HG03439 (cell line): ENCODE measurements around the gene STK32C.
"Not testable (repeated sequence)": the region's sequence is repeated elsewhere in the genome, so short reads cannot be mapped to it uniquely, and the experiment has no call there.

Experiments used
- ATAC-seq: cut with Tn5 transposase; IDR thresholded peaks from one replicate; pipeline ENCODE4 v1.9.1; 2021; ENCODE audit warnings: mild to moderate bottlenecking, moderate library complexity; ENCODE audit not compliant: unreplicated experiment

STK32C gene

DNA sequence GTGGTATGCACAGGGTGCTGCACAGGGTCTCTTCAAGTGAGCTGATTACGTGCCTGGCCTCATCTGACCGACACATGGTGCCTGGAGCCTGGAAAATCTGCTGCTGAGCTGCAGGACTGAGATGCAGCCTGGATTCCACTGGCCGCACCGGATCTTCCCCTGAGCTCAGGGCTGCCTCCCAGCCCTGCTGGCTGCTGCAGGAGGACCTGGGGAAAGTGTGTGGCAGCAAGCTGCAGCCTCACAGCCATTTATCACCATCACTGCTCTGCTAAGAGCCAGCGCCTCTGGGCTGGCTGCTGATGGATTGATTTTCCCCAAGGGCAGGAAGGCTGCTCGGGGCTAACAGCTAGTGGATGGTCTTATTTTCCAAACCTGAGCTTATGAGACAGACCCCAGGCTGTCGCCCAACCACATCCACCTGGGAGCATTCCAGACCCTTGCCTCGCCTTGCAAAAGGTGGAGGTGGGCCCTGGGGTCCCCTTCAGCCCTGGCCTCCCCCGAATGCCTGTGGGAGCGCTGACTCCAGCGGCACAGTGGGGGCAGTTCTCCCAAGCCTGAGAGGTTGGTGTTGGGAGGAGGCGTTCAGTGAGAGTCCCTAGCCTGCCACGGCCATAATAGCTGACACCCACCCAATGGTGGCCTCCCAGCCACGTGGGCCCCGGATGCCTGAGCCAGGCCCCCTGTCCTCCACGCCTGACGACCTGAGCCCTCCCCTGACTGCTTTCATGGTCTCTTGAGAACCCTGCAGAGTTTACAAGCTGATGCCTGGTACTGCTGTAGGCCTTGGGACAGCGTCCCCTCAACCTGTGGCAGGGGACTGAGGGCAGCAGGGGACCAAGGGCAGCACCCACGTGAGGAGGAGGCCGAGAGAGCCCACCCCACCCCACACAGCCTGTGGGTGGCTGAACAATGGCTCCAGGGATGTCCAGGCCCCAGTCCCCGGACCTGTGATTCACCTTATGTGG, 38.2 kb downstream of the STK32C start:
- ATAC-seq = no peak

DNA sequence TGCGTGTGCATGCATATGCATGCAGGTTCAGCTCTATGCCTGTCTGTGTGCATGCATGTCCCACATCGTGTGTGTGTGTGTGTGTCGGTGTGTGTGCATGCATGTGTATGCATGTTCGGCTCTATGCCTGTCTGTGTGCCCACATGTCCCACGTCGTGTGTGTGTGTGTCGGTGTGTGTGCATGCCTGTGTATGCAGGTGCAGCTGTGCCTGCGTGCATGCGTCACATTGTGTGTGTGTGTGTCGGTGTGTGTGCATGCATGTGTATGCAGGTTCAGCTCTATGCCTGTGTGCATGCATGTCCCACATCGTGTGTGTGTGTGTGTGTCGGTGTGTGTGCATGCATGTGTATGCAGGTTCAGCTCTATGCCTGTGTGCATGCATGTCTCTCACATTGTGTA, 39.8 kb downstream of the STK32C start:
- not testable (repeated sequence) for ATAC-seq

DNA sequence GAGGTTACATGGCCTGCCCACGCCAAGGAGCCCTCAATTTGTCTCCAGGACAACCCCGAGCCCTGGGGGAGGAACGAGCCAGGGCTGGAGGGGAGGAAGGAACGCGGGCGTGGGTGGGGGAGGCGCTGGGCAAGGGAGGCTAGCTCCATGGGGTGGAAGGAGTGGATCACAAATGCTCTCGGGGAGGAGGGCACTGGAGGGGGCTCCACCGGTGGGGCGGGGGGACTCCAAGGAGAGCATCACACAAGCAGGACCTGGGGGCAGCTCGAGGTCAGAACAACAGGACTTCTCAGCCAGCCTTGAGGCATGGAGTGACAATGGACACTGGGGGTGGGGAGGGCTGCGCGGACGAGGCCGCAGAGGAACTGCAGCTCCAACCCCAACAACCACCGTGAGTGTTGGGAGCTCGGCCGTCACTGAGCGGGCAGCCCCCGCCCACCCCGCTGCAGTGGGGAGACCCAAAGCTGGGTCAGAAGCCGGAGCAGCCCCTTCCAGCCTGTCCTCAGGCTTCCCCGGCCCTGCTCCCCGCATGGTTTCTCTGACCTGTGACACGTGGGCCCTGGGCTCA, 41.1 kb downstream of the STK32C start:
- no peak for ATAC-seq

DNA sequence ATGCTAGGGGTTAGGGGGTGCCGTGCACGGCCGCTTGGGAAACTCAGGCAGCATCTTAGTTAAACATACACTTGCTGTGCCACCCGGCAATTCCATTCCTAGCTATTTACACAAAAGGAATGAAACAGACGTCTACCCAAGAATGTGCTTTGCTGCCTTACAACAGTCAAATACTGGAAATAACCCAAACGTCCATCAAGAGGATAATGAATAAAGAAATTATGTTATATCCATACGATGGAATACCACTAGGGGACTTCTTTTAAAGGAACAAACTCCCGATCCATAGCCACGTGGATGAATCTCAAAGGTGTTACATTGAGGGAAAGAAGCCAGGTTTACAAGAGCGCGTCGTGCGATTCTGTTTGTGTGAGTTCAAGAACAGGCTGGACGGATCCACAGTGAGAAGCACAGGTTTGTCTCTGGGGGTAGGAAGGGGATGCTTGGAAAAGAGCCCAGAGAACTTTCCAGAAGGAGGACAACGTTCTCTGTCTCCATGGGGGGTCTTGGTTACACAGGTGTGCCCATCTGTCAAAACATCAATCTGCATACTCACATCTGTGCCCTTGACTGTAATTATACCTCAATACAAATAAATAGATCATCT, 41.8 kb downstream of the STK32C start:
- no peak for ATAC-seq

DNA sequence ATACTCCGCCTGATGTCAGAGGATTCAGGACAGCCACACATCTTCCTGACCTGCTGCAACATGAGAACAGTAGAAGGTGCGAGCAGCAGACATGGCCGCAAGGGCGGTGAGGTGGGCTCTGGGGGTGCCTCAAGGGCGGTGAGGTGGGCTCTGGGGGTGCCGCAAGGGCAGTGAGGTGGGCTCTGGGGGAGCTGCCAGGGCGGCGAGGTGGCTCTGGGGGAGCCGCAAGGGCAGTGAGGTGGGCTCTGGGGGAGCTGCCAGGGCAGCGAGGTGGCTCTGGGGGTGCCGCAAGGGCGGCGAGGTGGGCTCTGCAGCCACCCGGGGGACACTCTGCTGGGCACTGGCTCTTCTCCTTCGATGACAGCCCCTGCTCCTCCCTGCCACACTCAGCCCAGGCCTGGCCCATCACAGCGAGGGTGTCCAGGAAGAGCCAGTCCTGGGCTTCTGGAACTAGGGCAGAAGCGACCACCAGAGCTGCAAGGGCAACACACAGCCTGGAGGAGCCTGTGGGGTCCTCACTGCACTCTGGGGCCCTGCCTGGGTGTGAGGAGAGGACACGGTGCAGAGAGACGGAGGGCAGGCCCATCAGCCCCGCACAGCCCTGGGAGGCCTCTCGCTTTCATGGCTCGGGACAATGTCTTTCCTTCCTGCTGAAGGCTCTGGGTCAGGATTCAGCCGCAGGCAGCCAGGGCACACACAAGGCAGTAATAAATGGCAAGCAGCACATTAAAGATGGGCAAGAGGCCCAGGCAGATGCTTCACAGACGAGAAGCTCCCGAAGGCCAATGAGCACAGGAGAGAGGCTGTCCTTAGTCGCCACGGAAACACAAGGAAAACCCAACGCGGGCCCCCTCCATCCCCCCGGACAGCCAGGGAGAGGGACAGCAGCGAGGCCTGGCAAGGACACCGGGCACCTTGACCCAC, 42.5 kb downstream of the STK32C start:
- no peak for ATAC-seq

DNA sequence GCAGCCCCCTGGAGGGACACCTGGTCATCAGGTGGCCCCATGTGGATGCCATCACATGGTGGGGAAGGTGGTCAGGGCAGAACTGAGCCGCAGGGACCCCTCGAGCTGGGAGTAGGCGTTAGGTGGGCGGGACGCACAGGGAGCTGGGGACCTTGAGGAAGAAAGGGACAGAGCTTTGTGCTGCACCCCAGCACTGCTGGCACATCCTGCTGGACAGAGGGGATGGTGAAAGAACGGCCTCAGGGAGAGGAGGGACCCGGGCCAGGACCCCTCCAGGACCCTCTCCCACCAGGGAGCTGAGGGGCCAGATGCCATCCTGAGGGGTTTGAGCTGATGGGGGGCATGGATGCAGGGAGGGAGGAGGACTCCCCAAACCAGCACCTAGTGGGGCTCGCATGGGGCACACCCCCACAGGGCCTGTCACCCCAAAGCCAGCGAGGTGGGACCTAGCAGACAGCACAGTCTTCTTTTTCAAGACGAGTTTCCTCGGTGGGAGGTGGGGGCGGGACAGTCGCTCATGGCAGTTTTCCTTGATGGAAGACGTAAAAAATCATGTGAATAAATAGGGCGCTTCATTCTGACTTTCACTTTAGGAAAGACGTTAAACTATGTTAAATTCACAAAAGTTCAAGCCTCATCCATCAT, 43.3 kb downstream of the STK32C start:
- no peak for ATAC-seq

DNA sequence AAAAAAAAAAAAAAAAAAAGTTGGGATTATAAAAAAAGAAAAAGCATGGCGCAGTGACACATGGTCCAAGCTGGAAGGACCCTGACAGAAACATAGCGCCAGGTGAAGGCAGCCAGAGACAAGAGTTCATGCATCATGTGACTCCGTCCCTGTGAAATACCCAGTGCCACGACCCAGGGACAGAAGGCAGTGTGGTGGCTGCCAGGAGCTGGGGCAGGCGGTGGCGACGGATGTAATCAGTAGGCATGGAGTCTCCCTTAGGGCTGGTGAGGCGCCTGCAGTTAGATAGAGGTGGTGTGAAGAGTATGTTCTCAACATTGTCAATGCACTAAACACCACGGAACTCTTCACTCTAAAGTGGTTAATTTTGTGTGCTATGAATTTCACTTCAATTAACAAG, 43.9 kb downstream of the STK32C start:
- no peak for ATAC-seq

DNA sequence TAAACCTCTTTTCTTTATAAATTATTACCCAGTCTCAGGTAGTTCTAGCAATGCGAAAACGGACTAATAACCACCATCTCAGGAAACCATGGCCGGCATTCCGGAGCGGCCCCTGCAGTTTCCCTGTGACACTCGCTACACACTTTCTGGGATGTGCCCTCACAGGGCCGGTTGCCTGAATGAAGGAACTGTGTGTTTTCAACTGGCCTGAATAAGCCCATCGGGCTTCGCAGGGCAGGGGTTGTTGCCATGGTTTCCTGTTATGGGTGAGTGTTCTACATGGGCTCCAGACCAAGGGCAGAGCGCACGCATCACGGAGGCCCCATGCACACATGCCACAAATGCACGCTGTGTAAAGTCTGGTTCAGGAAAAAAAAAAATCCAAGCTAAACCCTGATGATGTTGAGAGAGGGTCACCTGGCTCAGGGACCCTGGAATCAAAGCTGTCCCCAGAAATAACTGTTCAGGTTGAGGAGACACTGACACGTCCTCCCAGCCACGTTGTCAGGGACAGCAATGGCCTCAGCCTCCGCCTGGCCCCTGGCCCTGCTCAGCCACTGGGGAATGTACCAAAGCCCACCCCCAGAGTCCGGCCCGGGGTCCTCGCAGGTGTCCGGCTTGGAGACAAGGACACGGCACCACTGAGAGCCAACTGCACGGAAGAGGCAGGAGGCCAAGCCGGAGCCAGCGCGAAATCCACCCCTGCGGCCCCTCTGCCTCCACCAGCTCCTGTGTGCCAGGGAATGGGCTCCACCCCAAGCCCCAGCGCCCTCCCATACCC, 47.9 kb downstream of the STK32C start:
- ATAC-seq = no peak

DNA sequence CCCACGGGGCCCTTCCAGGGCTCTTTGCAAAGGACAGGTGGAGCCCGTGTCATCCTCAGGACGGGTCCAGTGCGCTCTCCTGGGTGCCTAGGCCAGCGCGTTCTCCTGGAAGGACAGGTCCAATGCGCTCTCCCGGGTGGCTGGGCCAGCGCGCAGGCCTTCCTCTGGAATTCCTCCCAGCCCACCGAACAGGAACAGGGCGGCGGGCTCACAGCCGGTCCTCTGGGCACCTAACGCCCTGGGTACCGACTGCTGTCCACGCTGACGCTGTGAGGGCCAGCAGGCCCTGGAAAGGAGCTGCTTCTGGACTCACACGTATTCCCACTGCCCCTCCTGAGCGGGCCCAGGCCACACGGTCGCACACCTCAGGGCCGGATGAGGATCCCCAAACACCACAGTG, 49.3 kb downstream of the STK32C start:
- ATAC-seq = no peak

DNA sequence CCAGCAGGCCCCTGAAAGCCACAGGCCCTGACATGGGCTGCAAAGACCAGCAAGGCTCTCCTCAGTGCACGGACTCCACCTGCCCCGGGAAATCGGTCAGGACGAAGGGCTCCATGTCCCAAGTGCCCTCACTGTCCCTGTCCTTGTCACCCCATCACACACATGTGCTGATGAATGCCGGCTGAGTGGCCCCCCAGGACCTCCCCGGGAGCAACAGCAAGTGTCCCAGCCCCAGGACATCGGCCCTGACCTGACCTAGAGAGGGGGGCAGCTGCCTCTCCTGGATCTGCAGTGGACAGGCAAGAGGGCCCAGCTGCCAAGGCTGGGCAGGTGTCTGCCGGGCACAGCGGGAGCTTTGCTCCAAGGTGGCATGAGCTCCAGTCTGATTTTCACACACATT, 49.8 kb downstream of the STK32C start:
- ATAC-seq = no peak

DNA sequence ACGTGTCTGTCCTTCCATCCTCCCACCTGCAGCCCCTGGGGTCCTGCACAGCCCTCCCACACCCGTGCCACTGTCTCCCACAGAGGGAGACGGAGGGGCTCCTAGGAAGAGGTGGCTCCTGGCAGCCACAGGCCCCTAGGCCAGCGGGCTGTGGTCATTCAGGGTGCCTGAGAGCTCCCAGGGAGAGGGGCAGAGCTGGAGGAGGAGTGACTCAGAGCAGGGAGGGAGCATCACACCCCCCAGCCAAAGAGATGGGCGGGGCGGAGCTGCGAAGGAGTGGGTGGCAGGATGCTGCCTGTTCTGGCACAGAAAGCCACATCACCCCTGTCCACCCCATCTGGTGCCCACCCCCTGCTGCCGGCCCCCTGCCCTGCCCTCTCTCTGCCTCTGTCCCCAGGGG, 50.5 kb downstream of the STK32C start:
- ATAC-seq = no peak

DNA sequence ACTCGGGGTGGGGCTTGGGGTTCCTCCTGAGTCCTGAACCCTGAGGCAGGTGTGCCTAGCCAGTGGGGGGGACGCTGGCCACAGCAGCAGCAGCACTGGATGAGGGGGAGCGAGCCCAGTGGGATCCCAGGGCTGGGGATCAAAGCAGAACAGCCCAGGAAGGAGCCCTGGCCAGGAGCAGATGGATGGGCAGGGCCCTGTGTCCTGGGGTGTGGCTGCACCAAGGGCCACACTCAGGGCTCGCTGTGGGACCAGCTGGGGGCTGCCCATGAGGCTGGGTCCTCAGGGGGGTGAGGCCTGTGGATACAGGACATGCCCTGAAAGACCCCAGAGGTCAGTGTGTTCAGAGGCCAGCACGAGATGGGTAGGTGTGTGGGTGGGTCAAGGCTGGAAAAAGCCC, 50.9 kb downstream of the STK32C start:
- ATAC-seq = no peak

DNA sequence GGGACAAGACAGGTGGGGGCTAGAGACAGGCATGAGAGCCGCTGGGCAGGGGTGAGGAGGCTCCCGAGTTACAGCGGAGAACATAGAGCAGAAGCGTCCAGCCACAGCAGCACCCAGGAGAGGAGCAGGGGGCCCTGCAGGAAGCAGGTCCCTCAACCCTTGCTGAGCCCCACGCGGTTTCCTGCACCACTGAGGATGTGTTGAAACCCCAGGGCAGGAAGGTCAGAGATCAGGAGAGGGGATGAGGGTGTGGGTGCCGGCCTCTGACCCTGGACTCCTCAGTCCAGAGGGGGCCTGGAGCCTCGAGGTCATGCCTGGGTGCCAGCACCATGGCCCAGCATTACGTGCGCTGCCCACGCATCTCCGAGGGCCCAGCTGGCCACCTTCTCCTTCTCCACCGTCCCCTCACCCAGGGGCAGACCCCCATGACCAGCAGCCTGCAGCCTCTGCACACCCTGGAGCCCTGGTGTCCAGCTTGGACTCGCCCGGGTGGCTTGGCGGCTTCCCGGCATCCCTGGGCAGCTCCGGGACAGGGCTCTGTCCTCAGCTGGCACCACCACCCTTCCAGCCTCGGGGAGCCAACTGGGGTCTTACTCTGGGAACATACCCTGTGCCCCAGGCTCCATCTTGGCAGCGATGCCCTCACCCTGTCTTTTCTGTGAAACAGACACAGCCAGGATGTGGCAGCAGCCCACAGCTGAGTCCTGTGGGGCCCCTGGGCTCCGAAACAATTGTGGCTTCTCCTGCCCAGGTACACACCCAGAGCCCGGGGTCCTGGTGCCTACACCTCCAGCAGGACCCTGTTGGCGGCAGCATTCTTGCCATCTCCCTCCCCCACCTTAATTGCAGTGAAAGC, 52.0 kb downstream of the STK32C start:
- ATAC-seq = no peak

DNA sequence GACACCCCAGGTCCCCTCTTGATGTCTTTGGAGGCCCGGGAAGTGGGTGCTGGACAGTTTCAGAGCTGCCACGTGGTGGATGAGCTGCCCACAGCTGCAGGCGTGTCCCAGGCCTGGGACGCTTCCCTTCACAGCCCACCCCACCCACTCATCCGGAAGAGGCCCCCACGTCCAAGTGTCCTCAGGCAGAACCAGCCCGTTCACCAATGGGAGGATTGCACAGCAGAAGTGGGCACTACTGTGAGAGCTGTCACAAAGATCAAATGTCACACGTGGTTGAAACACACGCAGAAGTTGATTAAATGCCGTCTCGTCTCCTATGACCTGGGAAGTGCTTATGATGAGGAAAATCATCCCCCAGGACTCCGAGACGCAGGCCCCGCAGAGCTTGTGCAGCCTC, 52.9 kb downstream of the STK32C start:
- ATAC-seq = no peak

DNA sequence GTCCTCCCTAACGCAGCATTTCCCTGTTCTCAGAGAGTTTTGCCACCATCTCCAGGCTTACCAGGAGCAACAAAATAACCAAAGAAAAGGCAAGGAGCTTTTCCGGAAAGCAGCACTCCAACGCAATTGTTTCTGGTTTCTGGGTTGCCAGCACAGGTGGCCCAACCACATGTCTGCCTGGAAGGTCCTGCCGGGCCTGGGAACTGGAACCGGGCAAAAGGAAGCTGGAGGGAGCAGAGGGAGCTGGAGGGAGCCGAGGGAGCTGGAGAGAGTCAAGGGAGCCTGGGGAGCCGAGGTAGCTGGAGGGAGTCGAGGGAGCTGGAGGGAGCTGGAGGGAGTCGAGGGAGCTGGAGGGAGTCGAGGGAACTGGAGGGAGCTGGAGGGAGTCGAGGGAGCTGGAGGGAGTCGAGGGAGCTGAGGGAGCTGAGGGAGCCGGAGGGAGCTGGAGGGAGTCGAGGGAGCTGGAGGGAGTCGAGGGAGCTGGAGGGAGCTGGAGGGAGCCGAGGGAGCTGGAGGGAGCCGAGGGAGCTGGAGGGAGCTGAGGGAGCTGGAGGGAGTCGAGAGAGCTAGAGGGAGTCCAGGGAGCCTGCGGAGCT, 54.6 kb downstream of the STK32C start:
- ATAC-seq = no peak

DNA sequence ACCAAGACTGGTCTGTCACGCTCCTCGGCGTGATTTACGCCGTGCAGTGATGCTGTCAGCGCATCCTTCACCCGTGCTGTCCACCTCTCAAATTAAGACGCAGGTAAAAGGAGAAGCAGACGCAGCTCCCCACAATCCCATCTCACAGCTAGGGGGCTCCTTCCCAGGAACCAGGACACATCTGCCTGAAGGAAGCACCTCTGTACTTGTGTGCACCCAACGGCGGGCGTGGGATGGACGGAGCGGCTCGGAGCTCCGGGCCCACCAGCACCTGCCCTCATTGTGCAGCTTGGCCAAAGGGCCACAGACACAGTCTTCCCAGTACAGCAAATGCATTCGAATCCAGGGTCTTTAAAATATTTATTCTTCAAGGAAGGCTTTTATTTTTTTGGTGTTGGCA, 55.3 kb downstream of the STK32C start:
- no peak for ATAC-seq

DNA sequence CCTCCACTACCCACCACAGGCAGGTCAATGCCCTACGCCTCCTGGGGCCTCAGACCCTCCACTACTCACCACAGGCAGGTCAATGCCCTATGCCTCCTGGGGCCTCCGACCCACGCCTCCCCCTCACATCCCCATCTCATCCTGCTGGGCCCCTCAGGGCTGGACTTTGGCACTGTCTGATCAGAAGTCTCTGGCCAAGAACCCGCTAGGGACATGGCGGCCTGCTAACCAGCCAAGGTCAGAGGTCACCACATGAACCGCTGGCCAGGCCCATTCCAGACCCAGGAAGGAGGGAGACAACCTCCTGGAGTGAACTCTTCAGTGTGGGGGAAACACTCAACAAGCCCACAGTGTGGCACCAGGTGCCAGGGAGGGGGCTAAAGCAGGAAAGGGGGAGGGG, 55.8 kb downstream of the STK32C start:
- ATAC-seq = no peak
